GM12865 (cell line): ENCODE measurements around the gene DUOXA2.

ENCODE experiments used
- DNase-seq: peaks from one replicate; pipeline ENCODE4 v3.0.0; 2010; ENCODE audit warnings: low read depth
- H3K4me3 ChIP-seq: 2 replicates; pipeline ENCODE4 v1.5.1; 2011; ENCODE audit warnings: mild to moderate bottlenecking, low read depth, low read length, control low read depth
- CTCF ChIP-seq: IDR thresholded peaks from 2 replicates; pipeline ENCODE4 v1.5.1; 2011; ENCODE audit warnings: low read length, control low read depth, low read depth, inconsistent platforms; ENCODE audit not compliant: insufficient read depth; ENCODE audit errors: missing control alignments

Gene DUOXA2

DNA sequence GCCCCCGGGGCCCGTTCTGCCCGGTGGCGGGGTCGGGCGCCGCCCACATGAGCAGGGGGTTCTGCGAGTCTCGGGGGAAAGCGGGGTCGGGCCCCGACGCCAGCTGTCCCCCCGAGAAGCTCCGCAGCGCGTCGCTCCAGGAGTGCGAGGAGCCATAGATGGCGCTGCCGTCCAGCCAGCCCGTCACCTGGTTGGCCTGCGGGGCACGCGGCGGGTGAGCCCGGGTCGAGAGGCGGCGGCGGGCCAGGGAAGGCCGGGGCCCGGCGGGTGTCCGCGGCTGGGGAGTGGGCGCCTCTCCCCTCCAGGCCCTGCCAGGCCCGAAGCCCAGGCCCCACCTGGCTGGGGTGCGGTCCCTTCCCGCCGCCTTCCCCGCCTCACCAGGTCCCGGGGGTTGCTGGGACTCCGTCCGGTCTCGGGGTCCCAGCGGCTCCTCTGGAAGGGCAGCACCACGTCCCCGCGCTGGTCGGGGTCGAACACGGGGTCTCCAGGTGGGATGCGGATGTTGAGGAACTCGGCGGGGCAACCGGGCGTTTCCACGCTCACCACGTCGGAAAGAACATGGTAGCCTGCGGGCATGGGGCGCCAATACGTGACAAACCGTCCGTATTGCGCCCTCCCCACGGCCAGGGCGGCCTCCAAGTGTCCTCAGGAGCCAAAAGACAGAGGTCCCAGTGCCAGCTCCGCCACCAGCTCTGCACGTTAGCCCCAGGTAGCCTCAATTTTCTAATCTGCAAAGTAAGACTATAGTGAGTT is 2.6 kb upstream of the DUOXA2 start:
- H3K4me3 ChIP-seq, result no peak overlapping the region
- no peak for TF ChIP-seq CTCF
- DNase-seq, result no peak

DNA sequence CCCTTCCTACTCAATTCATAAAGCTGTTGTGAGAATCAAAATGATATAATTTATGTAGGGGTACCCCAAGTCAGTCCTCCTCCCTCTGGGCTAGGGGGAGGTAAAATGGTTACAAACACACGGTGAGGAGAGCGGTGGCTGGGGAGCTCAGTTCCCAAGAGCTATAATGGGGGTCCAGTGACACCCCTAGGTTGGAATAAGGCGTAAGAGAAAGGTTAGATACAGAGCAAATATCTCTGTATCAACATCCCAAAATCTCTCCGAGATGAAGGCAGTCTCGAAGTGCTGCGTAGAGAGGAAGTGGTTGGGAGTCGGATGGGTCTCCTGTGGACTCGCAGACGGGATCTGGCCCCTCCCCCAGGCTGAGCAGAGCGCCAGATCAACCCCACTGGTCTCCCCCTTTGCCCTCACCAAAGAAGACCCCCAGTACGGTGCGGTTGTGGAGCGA is 2.0 kb upstream of the DUOXA2 start:
- H3K4me3 ChIP-seq, result no peak overlapping the region
- no peak for DNase-seq
- TF ChIP-seq CTCF, result no peak

GRCh38 chr15:45112591-45113379 is 1.3 kb upstream of the DUOXA2 start:
- no peak overlapping the region for H3K4me3 ChIP-seq
- TF ChIP-seq CTCF, result no peak
- DNase-seq, result no peak

DNA sequence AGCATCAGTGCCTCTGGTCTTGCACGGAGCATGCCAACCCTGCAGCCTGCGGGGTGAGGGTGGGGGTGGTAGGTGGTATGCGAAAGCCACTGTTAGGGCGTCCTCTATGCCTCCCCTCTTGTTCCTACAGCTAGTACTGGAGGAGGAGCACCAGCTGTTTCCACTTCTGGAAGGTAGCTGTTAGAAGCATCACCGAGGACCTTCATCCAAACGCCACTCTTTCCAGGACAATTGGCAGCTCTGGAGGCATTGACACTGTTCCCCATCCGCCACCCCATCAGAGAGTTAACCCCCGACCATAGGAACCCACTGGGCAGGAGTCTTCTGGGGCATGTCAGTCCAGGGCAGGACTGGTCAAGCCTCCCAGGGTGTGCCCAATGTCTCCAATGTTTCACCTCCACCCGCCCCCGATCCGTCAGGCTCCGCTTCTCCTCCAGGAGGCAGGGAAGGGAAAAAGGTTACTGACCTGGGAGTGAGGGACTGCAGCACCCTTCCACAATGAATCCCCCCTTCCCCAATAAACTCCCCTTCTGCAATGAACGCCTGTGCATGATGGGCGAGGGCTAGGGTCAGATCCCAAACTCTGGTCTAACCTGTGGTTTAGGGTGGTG is 641 bp upstream of the DUOXA2 start:
- no peak overlapping the region for H3K4me3 ChIP-seq
- TF ChIP-seq CTCF, result no peak
- no peak for DNase-seq

DNA sequence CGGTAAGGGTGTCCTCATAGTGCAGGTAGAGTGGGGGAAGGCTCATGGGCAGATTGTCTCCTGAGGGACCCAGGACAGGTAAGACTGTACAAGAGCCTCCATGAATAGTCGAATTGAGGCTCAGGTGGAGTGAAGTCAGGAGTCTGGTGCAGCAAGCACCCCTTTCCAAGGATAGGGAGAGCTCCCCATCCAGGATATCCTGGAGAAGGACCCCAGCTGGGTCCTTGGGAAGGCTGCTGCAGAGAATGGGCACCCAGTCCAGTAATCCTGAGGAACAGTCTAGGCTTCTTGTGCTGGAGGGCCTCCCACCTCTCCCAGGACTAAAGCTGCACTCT is 592 bp downstream of the DUOXA2 start:
- H3K4me3 ChIP-seq, result no peak overlapping the region
- DNase-seq, result no peak
- no peak for TF ChIP-seq CTCF

- DNase-seq, result no peak
- H3K4me3 ChIP-seq, result no peak overlapping the region
- TF ChIP-seq CTCF, result no peak
These were observed 1.2 kb downstream of the DUOXA2 start for GRCh38 chr15:45115312-45115820.
